ENCODE measurements around the gene SLC35E1.

DNA sequence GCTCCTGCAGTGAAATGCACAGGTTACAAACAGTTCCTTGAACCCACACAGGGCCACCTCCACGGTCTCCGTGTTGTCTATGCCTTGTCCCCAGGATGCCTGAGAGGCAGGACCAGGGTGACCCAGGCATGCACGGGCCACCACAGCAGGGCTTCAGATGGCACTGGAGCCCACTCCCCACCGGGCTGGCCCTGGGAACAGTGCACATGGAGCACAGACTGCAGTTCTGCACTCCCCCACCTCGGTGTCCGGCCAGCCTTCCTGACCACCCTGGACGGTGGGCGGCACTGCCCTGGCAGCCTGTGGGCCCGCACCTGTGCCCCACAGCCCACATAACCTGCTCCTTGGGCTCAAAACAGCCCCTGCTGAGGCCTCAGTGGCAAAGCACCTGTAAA lies 14.3 kb upstream of the SLC35E1 start:
- TF ChIP-seq, protein P1, sequence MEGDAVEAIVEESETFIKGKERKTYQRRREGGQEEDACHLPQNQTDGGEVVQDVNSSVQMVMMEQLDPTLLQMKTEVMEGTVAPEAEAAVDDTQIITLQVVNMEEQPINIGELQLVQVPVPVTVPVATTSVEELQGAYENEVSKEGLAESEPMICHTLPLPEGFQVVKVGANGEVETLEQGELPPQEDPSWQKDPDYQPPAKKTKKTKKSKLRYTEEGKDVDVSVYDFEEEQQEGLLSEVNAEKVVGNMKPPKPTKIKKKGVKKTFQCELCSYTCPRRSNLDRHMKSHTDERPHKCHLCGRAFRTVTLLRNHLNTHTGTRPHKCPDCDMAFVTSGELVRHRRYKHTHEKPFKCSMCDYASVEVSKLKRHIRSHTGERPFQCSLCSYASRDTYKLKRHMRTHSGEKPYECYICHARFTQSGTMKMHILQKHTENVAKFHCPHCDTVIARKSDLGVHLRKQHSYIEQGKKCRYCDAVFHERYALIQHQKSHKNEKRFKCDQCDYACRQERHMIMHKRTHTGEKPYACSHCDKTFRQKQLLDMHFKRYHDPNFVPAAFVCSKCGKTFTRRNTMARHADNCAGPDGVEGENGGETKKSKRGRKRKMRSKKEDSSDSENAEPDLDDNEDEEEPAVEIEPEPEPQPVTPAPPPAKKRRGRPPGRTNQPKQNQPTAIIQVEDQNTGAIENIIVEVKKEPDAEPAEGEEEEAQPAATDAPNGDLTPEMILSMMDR (IDR thresholded peaks at IDR 0.05), result no peak
- no peak for TF ChIP-seq POLR2AphosphoS5 (IDR thresholded peaks at IDR 0.05)
